ENCODE measurements around the gene TRO.

Gene TRO

GRCh38 chrX:54922547-54922946 is 1.9 kb downstream of the TRO start:
- no peak for TF ChIP-seq YY1 (IDR thresholded peaks at IDR 0.05; ENCODE audit: low read depth)
- no peak for TF ChIP-seq NFIC (IDR thresholded peaks at IDR 0.05)
- no peak for TF ChIP-seq CREB1 (IDR thresholded peaks at IDR 0.05; ENCODE audit: low read depth)
- no peak for TF ChIP-seq TCF12 (IDR thresholded peaks at IDR 0.05; ENCODE audit: low read depth)
- no peak for TF ChIP-seq RAD21 (IDR thresholded peaks at IDR 0.05; ENCODE audit: low read depth)
- TF ChIP-seq TAF1 (IDR thresholded peaks at IDR 0.05; ENCODE audit: low read depth), result no peak
- no peak for TF ChIP-seq ZBTB7A (IDR thresholded peaks at IDR 0.05; ENCODE audit: low read depth)
- TF ChIP-seq FOXM1 (IDR thresholded peaks at IDR 0.05; ENCODE audit: borderline replicate concordance, low read depth), result no peak
- no peak for TF ChIP-seq USF1 (IDR thresholded peaks at IDR 0.05)
- no peak for TF ChIP-seq EP300 (IDR thresholded peaks at IDR 0.05; ENCODE audit: borderline replicate concordance)
- no peak for TF ChIP-seq MAX (IDR thresholded peaks at IDR 0.05)
- no peak for TF ChIP-seq CEBPB (IDR thresholded peaks at IDR 0.05)
- no peak for TF ChIP-seq REST (IDR thresholded peaks at IDR 0.05; ENCODE audit: low read depth)
- TF ChIP-seq EGR1 (IDR thresholded peaks at IDR 0.05), result no peak
- TF ChIP-seq TEAD4 (IDR thresholded peaks at IDR 0.05), result no peak

GRCh38 chrX:54923376-54923775 is 2.8 kb downstream of the TRO start:
- TF ChIP-seq ZBTB7A (IDR thresholded peaks at IDR 0.05; ENCODE audit: low read depth) (no peak), TAF1 (IDR thresholded peaks at IDR 0.05; ENCODE audit: low read depth) (no peak), FOXM1 (IDR thresholded peaks at IDR 0.05; ENCODE audit: borderline replicate concordance, low read depth) (no peak), RAD21 (IDR thresholded peaks at IDR 0.05; ENCODE audit: low read depth) (no peak), TEAD4 (IDR thresholded peaks at IDR 0.05) (no peak), USF1 (IDR thresholded peaks at IDR 0.05) (no peak), MAX (IDR thresholded peaks at IDR 0.05) (no peak), YY1 (IDR thresholded peaks at IDR 0.05; ENCODE audit: low read depth) (no peak), EGR1 (IDR thresholded peaks at IDR 0.05) (no peak), TCF12 (IDR thresholded peaks at IDR 0.05; ENCODE audit: low read depth) (no peak), CREB1 (IDR thresholded peaks at IDR 0.05; ENCODE audit: low read depth) (no peak), NFIC (IDR thresholded peaks at IDR 0.05) (no peak)

- no peak for TF ChIP-seq RAD21 (IDR thresholded peaks at IDR 0.05; ENCODE audit: low read depth)
These were observed 6.4 kb downstream of the TRO start for GRCh38 chrX:54926978-54927377.

- TF ChIP-seq MAX (IDR thresholded peaks at IDR 0.05), result no peak
- TF ChIP-seq TAF1 (IDR thresholded peaks at IDR 0.05; ENCODE audit: low read depth), result no peak
- TF ChIP-seq TEAD4 (IDR thresholded peaks at IDR 0.05), result no peak
- TF ChIP-seq CREB1 (IDR thresholded peaks at IDR 0.05; ENCODE audit: low read depth), result no peak
- TF ChIP-seq EGR1 (IDR thresholded peaks at IDR 0.05), result no peak
- TF ChIP-seq TCF12 (IDR thresholded peaks at IDR 0.05; ENCODE audit: low read depth), result no peak
- TF ChIP-seq RAD21 (IDR thresholded peaks at IDR 0.05; ENCODE audit: low read depth), result no peak
- no peak for TF ChIP-seq USF1 (IDR thresholded peaks at IDR 0.05)
- no peak for TF ChIP-seq NFIC (IDR thresholded peaks at IDR 0.05)
- TF ChIP-seq ZBTB7A (IDR thresholded peaks at IDR 0.05; ENCODE audit: low read depth), result no peak
- no peak for TF ChIP-seq EP300 (IDR thresholded peaks at IDR 0.05; ENCODE audit: borderline replicate concordance)
- no peak for TF ChIP-seq YY1 (IDR thresholded peaks at IDR 0.05; ENCODE audit: low read depth)
- TF ChIP-seq FOXM1 (IDR thresholded peaks at IDR 0.05; ENCODE audit: borderline replicate concordance, low read depth), result no peak
- no peak for TF ChIP-seq REST (IDR thresholded peaks at IDR 0.05; ENCODE audit: low read depth)
- TF ChIP-seq CEBPB (IDR thresholded peaks at IDR 0.05), result no peak
These were observed 8.3 kb downstream of the TRO start for GRCh38 chrX:54928876-54929275.

GRCh38 chrX:54930291-54931049 is 9.8 kb downstream of the TRO start:
- no peak for TF ChIP-seq CEBPB (IDR thresholded peaks at IDR 0.05)
- TF ChIP-seq TEAD4 (IDR thresholded peaks at IDR 0.05), result no peak
- no peak for TF ChIP-seq RAD21 (IDR thresholded peaks at IDR 0.05; ENCODE audit: low read depth)
- no peak for TF ChIP-seq USF1 (IDR thresholded peaks at IDR 0.05)
- no peak for TF ChIP-seq TCF12 (IDR thresholded peaks at IDR 0.05; ENCODE audit: low read depth)
- no peak for TF ChIP-seq EP300 (IDR thresholded peaks at IDR 0.05; ENCODE audit: borderline replicate concordance)
- no peak for TF ChIP-seq ZBTB7A (IDR thresholded peaks at IDR 0.05; ENCODE audit: low read depth)
